ENCODE results near the gene TNFRSF8. TPM values are rescaled to one million over a fixed set of nuclear protein-coding genes. Genes with fewer than 3 reads are reported as not detected.

The TNFRSF8 gene
- total RNA-seq, 4 donors from 2014 or later, result 0.84 to 4.9 (median 1.8) TPM; not detected in 1

GRCh38 chr1:12138196-12139168 is 75.4 kb downstream of the TNFRSF8 start:
- no peaks in the 10 kb centered on the region for H3K9me3 ChIP-seq
- 77 to 79% methylated on average over 31 of the region's 31 CpGs for WGBS, 2 donors
- no peak for DNase-seq (ENCODE audit: low spot score in 2 of 2)

GRCh38 chr1:12140016-12140415 is 76.9 kb downstream of the TNFRSF8 start:
- Histone ChIP-seq H3K27me3 (no peaks in the 10 kb centered on the region), H3K27ac (peak overlapping the region in 1 of 4 donors; percentile 41), H3K9me3 (no peaks in the 10 kb centered on the region), H3K36me3 (no peaks in the 10 kb centered on the region), H3K4me3 (no peak overlapping the region), H3K4me1 (peaks cover 0 to 56% (median 25%) of the 10 kb centered on the region in 4 donors)
- no peak for TF ChIP-seq CTCF (IDR thresholded peaks at IDR 0.05)
- no peak for TF ChIP-seq EP300 (IDR thresholded peaks at IDR 0.05)
- TF ChIP-seq POLR2A (IDR thresholded peaks at IDR 0.05), result no peak
- DNase-seq (ENCODE audit: low spot score in 2 of 2), result no peak
- 90 to 100% methylated on average over 3 to 4 of the region's 4 CpGs for WGBS, 2 donors

More at GRCh38 chr1:12138196-12139168, 75.4 kb downstream of the TNFRSF8 start:
- Histone ChIP-seq H3K36me3 (no peaks in the 10 kb centered on the region), H3K27ac (no peak overlapping the region), H3K27me3 (no peaks in the 10 kb centered on the region), H3K4me1 (peaks cover 0 to 58% (median 17%) of the 10 kb centered on the region in 4 donors), H3K4me3 (no peak overlapping the region)
- TF ChIP-seq POLR2A (IDR thresholded peaks at IDR 0.05) (no peak), EP300 (IDR thresholded peaks at IDR 0.05) (no peak), CTCF (IDR thresholded peaks at IDR 0.05) (no peak)

GRCh38 chr1:12140515-12141162 is 77.5 kb downstream of the TNFRSF8 start:
- H3K4me3 ChIP-seq, result no peak overlapping the region
- peaks cover 0 to 50% (median 22%) of the 10 kb centered on the region in 4 donors for H3K4me1 ChIP-seq
- no peaks in the 10 kb centered on the region for H3K27me3 ChIP-seq
- no peaks in the 10 kb centered on the region for H3K9me3 ChIP-seq
- WGBS, 2 donors, result 81% methylated on average over 12 of the region's 12 CpGs
- TF ChIP-seq POLR2A (IDR thresholded peaks at IDR 0.05) (no peak), CTCF (IDR thresholded peaks at IDR 0.05) (no peak), EP300 (IDR thresholded peaks at IDR 0.05) (no peak)
- H3K36me3 ChIP-seq, result no peaks in the 10 kb centered on the region
- no peak for DNase-seq (ENCODE audit: low spot score in 2 of 2)
- H3K27ac ChIP-seq, result peak overlapping the region in 1 of 4 donors; percentile 41

GRCh38 chr1:12141163-12141850 is 78.2 kb downstream of the TNFRSF8 start:
- 86% methylated on average over 15 to 18 of the region's 21 CpGs for whole genome bisulfite sequencing, 2 donors
- no peak for TF ChIP-seq POLR2A (IDR thresholded peaks at IDR 0.05)
- TF ChIP-seq EP300 (IDR thresholded peaks at IDR 0.05), result no peak
- no peak for TF ChIP-seq CTCF (IDR thresholded peaks at IDR 0.05)
- DNase-seq (ENCODE audit: low spot score in 2 of 2), result no peak

More at GRCh38 chr1:12141163-12141850, 78.2 kb downstream of the TNFRSF8 start:
- H3K36me3 ChIP-seq, result no peaks in the 10 kb centered on the region
- no peak overlapping the region for H3K4me3 ChIP-seq
- H3K27ac ChIP-seq, result peak overlapping the region in 1 of 4 donors; percentile 78
- no peaks in the 10 kb centered on the region for H3K9me3 ChIP-seq
- no peaks in the 10 kb centered on the region for H3K27me3 ChIP-seq
- H3K4me1 ChIP-seq, result peaks cover 0 to 51% (median 20%) of the 10 kb centered on the region in 4 donors
